ENCODE measurements around the gene SPINK8.
"Not testable (repeated sequence)": the region's sequence is repeated elsewhere in the genome, so short reads cannot be mapped to it uniquely, and the experiment has no call there.

The SPINK8 gene

DNA sequence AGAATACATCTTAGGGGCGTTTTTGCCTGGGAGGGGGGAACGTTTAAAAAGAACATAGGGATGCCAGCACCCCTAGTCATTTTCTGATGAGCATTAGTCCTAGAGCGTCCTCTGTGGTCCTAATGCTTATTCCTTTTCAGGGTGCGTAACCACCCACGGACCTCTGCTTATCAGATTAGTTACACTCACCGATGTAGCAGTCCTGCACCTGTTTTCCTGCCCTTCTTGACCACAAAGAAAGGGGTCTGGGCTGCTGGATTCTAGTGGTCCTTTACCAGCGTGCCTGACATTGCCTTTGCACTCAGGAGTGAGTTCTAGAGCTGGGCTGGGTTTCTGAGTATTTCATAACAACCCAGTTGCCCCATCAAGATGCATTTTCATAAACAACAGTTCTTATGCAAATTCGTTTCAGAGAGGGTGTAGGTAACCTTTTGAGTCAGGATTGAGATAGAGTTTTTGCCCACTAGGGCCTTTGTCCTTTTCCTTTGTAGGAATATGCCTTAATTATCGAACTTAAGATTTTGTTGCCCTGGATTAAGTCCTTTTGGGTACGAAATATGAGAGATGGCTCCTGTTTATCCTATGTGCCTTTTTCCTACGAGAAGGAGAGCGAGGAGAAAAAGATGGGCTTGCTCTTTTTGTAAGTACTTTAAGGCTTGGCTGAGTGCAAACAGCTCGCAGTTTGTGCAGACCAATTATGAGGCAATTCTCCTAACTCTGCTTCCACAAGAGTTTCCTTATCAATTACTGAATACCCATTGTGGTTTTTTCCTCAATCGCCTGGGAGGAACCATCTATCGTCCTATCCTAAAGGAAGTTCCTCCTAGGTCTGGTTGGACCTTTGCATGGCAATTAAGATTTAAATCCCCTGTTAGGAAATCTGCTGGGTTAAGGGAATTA lies at the start of gene SPINK8:
Gene SPINK8 (minus strand): TSS at position 316 of the 900 bp plus-strand sequence. CDS start 5,320 bp downstream, outside the sequence.
- not testable (repeated sequence) for H3K4me3 ChIP-seq (replicated peaks; ENCODE audit: low read depth, low read length); H3K36me3 ChIP-seq (ENCODE audit: control insufficient read depth, insufficient read depth, low read length); H3K27me3 ChIP-seq (replicated peaks; ENCODE audit: control insufficient read depth, insufficient read depth, low read length); DNase-seq (ENCODE audit: extremely low read depth, insufficient read length)

DNA sequence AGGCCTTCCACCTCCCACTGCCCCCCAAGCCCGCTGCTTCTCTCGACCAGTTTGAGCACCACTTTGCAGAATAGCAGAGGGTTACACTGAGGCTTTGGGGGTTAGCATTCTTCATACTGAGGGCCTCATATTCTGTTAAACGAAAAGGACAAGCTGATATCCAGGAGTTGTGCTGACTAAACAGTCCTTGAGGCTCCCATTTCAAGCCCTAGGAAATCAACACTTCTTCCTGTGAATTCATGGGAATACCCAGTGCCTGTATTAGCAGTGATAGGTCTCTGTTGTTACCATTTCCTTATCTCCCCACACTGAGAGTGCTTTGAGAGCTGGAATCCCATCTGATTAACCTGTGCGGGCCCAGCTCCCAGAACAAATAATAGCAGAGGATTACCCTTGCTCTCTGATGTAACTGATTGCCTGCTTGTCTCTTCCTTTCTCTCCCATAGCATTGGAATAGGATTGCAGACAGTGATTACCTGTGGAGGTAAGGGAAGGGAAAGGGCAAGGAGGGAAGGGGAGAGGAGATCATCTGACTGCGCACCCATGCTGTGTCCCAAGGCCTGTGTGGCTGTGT lies 39.5 kb upstream of the SPINK8 start:
- no peak for TF ChIP-seq CTCF (IDR thresholded peaks at IDR 0.05; ENCODE audit: insufficient read depth, low read length, poor library complexity, severe bottlenecking)
- Histone ChIP-seq H3K36me3 (ENCODE audit: control insufficient read depth, insufficient read depth, low read length) (no peaks in the 10 kb centered on the region), H3K4me3 (replicated peaks; ENCODE audit: low read depth, low read length) (no peak overlapping the region), H3K27me3 (replicated peaks; ENCODE audit: control insufficient read depth, insufficient read depth, low read length) (no peaks in the 10 kb centered on the region; the same call in 1 of the 2 replicates)
- DNase-seq (ENCODE audit: extremely low read depth, insufficient read length): no peak

- no peak for TF ChIP-seq CTCF (IDR thresholded peaks at IDR 0.05; ENCODE audit: insufficient read depth, low read length, poor library complexity, severe bottlenecking)
- Histone ChIP-seq H3K4me3 (replicated peaks; ENCODE audit: low read depth, low read length) (no peak overlapping the region), H3K27me3 (replicated peaks; ENCODE audit: control insufficient read depth, insufficient read depth, low read length) (no peaks in the 10 kb centered on the region; the same call in 1 of the 2 replicates), H3K36me3 (ENCODE audit: control insufficient read depth, insufficient read depth, low read length) (no peaks in the 10 kb centered on the region)
- no peak for DNase-seq (ENCODE audit: extremely low read depth, insufficient read length)
These were observed 38.9 kb upstream of the SPINK8 start for GRCh38 chr3:48372377-48372770.

DNA sequence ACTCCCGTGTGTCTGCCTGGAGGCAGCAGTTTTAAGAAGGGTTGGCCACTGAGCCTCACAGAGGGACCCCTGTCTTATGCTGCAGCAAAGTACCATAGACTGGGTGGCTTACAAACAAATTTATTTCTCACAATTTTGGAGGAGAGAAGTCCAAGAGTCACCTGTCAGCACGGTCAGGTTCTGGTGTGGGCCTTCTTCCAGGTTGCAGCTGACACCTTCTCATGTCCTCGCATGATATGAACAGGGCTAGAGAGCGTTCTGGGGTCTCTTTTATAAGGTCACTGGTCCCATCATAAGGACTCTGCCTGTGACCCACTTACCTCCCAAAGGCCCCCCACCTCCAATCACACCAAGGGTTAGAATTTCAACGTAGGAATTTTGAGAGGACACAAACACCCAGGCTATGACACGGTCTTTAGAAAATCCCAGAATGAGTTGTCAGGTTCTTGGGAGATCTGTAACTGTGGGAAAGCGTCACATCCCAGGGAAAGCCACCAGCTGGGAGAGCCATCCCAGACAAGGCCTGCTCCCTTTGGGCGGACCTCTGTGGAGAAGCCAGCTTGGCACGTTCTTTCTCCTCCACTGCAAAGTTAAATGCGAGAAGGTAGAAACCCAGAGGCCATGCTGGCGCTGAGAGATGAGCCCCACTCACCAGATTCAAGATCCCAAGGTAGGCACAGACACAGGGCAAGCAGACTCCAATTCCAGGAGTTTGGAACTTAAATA lies 38.4 kb upstream of the SPINK8 start, which contains the start of gene FBXW12:
Gene FBXW12 (plus strand): TSS at position 569 of the 726 bp plus-strand sequence. CDS start 549 bp downstream, outside the sequence.
- Histone ChIP-seq H3K36me3 (ENCODE audit: control insufficient read depth, insufficient read depth, low read length) (no peaks in the 10 kb centered on the region), H3K27me3 (replicated peaks; ENCODE audit: control insufficient read depth, insufficient read depth, low read length) (no peaks in the 10 kb centered on the region; the same call in 1 of the 2 replicates), H3K4me3 (replicated peaks; ENCODE audit: low read depth, low read length) (no peak within 1 kb of the TSS)
- DNase-seq (ENCODE audit: extremely low read depth, insufficient read length): no peak
- TF ChIP-seq CTCF (IDR thresholded peaks at IDR 0.05; ENCODE audit: insufficient read depth, low read length, poor library complexity, severe bottlenecking): no peak

DNA sequence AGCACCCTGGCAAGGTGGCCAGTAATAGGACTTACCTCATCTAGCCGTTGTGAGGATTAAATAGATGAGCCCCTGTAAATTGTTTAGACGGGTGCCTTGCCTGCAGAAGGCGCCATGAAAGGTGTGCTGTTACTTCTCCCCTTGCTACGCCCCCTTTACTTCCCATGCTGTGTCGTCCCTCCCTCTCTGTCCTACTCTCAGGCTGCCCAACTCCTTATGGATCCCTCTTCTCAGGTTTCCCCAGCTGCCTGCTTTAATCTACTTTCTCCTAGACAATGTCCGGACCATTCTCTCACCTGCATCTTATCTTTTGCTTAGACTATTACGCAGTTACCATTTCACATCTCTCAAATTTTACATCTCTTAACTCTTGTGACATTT lies 36.9 kb upstream of the SPINK8 start:
- TF ChIP-seq CTCF (IDR thresholded peaks at IDR 0.05; ENCODE audit: insufficient read depth, low read length, poor library complexity, severe bottlenecking): no peak
- Histone ChIP-seq H3K27me3 (replicated peaks; ENCODE audit: control insufficient read depth, insufficient read depth, low read length) (no peaks in the 10 kb centered on the region; the same call in 1 of the 2 replicates), H3K4me3 (replicated peaks; ENCODE audit: low read depth, low read length) (no peak overlapping the region), H3K36me3 (ENCODE audit: control insufficient read depth, insufficient read depth, low read length) (no peaks in the 10 kb centered on the region)
- DNase-seq (ENCODE audit: extremely low read depth, insufficient read length): no peak
